ENCODE measurements around the gene NECAB3.

DNA sequence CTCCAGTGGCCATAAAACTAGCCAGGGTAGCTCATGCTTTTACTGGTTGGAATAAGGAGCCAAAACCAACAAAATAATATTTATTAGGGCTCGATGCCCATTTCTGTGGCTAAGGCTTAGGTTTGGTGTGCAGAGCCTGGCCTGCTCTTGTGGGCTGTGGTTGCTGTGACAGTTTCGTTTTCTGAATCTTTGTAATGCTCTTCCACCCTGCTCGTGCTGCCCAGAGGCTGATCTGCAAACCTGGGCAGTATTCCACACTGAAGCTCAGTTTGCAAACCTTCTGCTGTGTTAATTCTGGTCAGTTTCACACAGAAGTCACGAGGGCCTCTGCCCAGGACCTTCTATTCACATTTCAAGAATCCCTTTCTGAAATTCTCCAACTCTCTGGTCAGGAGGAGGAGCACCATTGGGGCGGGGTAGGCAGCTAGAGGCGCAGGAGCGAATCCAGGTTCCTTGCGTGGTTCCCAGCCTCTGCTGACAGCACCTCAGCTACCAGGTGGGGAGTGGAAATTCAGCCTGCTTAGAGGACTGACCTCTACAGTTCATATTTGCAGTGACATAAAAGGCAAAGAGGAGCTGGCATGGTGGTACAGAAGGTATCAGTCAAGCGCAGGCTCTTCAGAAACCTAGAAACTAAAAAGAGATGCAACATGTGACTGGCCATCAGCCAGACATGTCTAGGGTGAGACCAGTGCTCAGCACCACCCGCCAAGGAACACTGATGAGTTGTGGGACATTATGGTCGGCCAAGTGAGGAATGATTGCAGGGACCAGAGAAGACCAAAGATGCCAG lies 26.4 kb downstream of the NECAB3 start:
- TF ChIP-seq EP300 (IDR thresholded peaks at IDR 0.05) (no peak), POLR2A (IDR thresholded peaks at IDR 0.05) (no peak), POLR2AphosphoS5 (IDR thresholded peaks at IDR 0.05) (no peak)
- TF ChIP-seq, protein P1, sequence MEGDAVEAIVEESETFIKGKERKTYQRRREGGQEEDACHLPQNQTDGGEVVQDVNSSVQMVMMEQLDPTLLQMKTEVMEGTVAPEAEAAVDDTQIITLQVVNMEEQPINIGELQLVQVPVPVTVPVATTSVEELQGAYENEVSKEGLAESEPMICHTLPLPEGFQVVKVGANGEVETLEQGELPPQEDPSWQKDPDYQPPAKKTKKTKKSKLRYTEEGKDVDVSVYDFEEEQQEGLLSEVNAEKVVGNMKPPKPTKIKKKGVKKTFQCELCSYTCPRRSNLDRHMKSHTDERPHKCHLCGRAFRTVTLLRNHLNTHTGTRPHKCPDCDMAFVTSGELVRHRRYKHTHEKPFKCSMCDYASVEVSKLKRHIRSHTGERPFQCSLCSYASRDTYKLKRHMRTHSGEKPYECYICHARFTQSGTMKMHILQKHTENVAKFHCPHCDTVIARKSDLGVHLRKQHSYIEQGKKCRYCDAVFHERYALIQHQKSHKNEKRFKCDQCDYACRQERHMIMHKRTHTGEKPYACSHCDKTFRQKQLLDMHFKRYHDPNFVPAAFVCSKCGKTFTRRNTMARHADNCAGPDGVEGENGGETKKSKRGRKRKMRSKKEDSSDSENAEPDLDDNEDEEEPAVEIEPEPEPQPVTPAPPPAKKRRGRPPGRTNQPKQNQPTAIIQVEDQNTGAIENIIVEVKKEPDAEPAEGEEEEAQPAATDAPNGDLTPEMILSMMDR (IDR thresholded peaks at IDR 0.05): no peak
